K562 (cell line): ENCODE data around the gene NSUN3. TPM values are rescaled to one million over a fixed set of nuclear protein-coding genes. Genes with fewer than 3 reads are reported as not detected.

Experiments used
- ATF3 ChIP-seq, 2 experiments: fragments of 450-650 bp in 1 of 2; sonication (generic) in 1 of 2; formaldehyde crosslinking in 1 of 2; IDR thresholded peaks in 1 of 2; conservative IDR thresholded peaks in 1 of 2; 2 replicates each; pipeline versions ENCODE4 v1.6.1 to v1.8.1; 2016 to 2023; ENCODE audit warnings: mild to moderate bottlenecking in 2 of 2, moderate library complexity in 2 of 2, inconsistent platforms in 1 of 2, missing genetic modification reagents in 1 of 2
- CBX8 ChIP-seq: fragments of 200-600 bp; sonication (generic); IDR thresholded peaks from 2 replicates; pipeline ENCODE4 v1.6.1; 2012; ENCODE audit warnings: borderline replicate concordance, mixed run types, low read depth, mild to moderate bottlenecking, moderate library complexity, mixed read lengths, low read length, control low read depth, inconsistent platforms; ENCODE audit not compliant: poor library complexity, severe bottlenecking; ENCODE audit errors: extremely low read depth
- DDX20 ChIP-seq: fragments of 450-650 bp; IDR thresholded peaks from 2 replicates; pipeline ENCODE4 v1.6.1; 2016; ENCODE audit warnings: missing genetic modification characterization, low read depth, mild to moderate bottlenecking, missing compliant biosample characterization, moderate library complexity
- MYNN ChIP-seq, 2 experiments: sonication (generic); formaldehyde crosslinking in 1 of 2; IDR thresholded peaks; 2 replicates each; pipeline versions ENCODE4 v1.5.0 to v1.6.1; 2016 to 2020; ENCODE audit warnings: antibody characterized with exemption in 1 of 2, missing genetic modification reagents in 1 of 2
- SP2 ChIP-seq: IDR thresholded peaks from 2 replicates; pipeline ENCODE4 v1.6.1; 2011; ENCODE audit warnings: mild to moderate bottlenecking, low read depth, low read length, moderate library complexity; ENCODE audit not compliant: poor library complexity, severe bottlenecking; ENCODE audit errors: extremely low read depth
- TEAD2 ChIP-seq: fragments of 450-650 bp; IDR thresholded peaks from 2 replicates; pipeline ENCODE4 v1.6.1; 2016; ENCODE audit warnings: missing genetic modification characterization, control low read depth, missing compliant biosample characterization
- TSHZ1 ChIP-seq: fragments of 250-450 bp; sonication (Bioruptor Pico); IDR thresholded peaks from 2 replicates; pipeline ENCODE4 v1.4.0; 2020; ENCODE audit warnings: mild to moderate bottlenecking, moderate library complexity
- ZNF23 ChIP-seq: fragments of 250-450 bp; sonication (Bioruptor Pico); IDR thresholded peaks from 2 replicates; pipeline ENCODE4 v1.4.0; 2020; ENCODE audit warnings: mild to moderate bottlenecking
- ZNF583 ChIP-seq: fragments of 250-450 bp; sonication (Bioruptor Pico); IDR thresholded peaks from 2 replicates; pipeline ENCODE4 v1.4.0; 2020
- polyA plus RNA-seq, 8 experiments: library from polyadenylated mRNA; depleted of rRNA in 4 of 8; stranded (reverse) in 5 of 8; unstranded in 3 of 8; fragments of >200 nt; fragmentation: Nextera tagmentation in 2 of 8; fragmentation: Illumina TruSeq in 1 of 8; extraction: Ambion mirVana in 2 of 8; extraction: Trizol in 1 of 8; gene quantifications; 2 replicates each; pipeline versions ENCODE4 v1.2.1 to v1.2.3, GENCODE V29; 2011 to 2014; ENCODE audit warnings: inconsistent platforms in 1 of 8, missing spikeins in 1 of 8
- total RNA-seq, 7 experiments: library from RNA; depleted of rRNA in 6 of 7; stranded (reverse); fragments of >200 nt in 6 of 7; fragmentation: Illumina TruSeq in 2 of 7; extraction: Trizol in 2 of 7; gene quantifications; 2 replicates each; pipeline versions ENCODE4 v1.2.1 to v1.2.3, GENCODE V29; 2011 to 2021; ENCODE audit warnings: low replicate concordance in 1 of 7
- TF ChIP-seq, protein P1 (sequence below): fragments of 150-350 bp; conservative IDR thresholded peaks from 2 replicates; pipeline ENCODE4 v1.6.1; 2014; ENCODE audit warnings: low read length

NSUN3 gene
- total and polyA plus RNA-seq, 9 of the 15 experiments (the other 6 are each of a cell fraction or from before 2014, with no cell fraction given) = 4.4 to 12.3 (median 7.6) TPM

- TF ChIP-seq TSHZ1 = no peak
- TF ChIP-seq ZNF583 = no peak
- no peak for TF ChIP-seq ATF3 (IDR thresholded peaks at IDR 0.05)
- no peak for TF ChIP-seq ATF3 (CRISPR knock-in tag; conservative IDR thresholded peaks at IDR 0.05)
- TF ChIP-seq, protein P1, sequence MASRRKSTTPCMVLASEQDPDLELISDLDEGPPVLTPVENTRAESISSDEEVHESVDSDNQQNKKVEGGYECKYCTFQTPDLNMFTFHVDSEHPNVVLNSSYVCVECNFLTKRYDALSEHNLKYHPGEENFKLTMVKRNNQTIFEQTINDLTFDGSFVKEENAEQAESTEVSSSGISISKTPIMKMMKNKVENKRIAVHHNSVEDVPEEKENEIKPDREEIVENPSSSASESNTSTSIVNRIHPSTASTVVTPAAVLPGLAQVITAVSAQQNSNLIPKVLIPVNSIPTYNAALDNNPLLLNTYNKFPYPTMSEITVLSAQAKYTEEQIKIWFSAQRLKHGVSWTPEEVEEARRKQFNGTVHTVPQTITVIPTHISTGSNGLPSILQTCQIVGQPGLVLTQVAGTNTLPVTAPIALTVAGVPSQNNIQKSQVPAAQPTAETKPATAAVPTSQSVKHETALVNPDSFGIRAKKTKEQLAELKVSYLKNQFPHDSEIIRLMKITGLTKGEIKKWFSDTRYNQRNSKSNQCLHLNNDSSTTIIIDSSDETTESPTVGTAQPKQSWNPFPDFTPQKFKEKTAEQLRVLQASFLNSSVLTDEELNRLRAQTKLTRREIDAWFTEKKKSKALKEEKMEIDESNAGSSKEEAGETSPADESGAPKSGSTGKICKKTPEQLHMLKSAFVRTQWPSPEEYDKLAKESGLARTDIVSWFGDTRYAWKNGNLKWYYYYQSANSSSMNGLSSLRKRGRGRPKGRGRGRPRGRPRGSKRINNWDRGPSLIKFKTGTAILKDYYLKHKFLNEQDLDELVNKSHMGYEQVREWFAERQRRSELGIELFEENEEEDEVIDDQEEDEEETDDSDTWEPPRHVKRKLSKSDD = no peak
- TF ChIP-seq SP2 = no peak
- no peak for TF ChIP-seq DDX20 (tag)
- TF ChIP-seq CBX8 = no peak
- no peak for TF ChIP-seq ZNF23
- TF ChIP-seq TEAD2 (tag) = no peak
- no peak for TF ChIP-seq MYNN (IDR thresholded peaks at IDR 0.05)
- no peak for TF ChIP-seq MYNN (CRISPR knock-in tag; IDR thresholded peaks at IDR 0.05)
These were observed 51.8 kb downstream of the NSUN3 start (continued) for GRCh38 chr3:94114666-94115065.
